GM04503 (cell line): Measurements from ENCODE around the gene CAPN9.

Experiments
- DNase-seq: peaks from one replicate; pipeline ENCODE4 v3.0.0-alpha.2; 2012; ENCODE audit warnings: low read depth

Gene CAPN9

DNA sequence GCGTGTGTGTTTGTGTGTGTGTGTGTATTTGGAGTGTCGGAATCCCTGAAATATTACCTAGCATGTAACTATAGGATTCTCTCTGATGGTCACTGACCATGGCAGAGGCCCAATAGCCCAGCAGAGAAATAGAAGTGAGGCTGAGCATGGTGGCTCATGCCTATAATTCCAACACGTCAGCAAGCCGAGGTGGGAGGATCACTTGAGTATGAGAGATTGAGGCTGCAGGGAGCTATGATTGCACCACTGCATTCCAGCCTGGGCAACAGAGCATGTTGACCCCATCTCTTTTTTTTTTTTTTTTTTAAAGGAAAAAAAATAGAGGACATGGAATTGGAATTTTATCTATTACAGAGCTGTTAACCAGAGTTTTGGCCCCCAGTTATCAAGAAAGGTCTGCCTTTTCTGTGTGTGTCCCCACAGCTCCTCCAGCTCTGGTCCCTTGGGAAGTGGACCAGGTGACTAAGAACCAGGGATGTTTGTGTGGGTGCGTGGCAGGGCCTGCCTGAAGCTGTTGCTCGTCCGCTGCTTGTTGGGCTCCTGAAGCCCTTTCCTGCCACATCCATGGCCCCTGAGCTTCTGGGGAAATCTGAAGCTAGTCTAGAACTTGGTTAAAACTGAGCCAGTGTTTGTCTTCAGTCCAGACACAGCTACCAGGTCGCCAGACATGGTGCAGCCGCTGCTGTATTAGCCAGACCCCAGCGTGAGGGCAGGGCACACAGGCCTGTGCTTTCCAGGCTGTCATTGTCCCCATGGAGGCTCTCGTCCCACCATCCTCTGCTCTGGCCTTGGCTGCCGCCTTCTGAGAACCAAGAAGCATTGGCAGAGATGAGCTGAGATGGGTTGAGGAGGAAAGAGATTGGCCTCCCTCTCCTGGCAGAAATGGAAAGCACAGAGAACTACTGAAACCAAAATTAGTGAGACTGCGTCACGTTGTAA is 25.5 kb downstream of the CAPN9 start:
- DNase-seq, result no peak

DNA sequence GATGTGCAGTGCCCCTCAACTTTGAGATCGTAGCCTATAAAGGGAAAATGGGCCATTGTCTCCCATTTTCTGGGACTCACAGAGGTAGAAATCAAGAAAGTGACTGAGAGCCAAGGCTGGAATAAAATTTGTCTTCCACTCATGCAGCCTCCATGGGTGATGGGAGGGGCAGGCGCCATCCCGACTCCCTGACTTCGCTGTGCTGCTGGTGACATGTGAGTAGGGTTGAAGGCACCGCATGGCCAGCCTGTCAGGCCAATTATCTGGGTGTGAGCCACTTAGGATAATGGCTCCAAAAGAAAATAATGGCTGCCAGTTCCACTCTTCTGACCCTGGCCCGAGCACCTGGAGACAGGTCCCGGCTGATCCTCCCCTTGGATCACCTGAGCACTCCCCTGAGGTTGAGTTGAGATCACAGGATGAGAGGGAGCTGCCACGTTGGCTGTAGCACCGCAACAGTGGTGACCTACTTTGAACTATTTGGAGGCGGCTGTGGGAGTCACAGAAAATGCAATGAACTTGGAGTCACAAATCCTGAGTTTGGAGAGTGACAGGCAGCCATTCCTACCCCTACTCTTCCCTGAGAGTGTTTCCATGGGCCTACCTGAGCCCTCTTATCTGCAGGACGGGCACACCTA is 26.3 kb downstream of the CAPN9 start:
- no peak for DNase-seq

DNA sequence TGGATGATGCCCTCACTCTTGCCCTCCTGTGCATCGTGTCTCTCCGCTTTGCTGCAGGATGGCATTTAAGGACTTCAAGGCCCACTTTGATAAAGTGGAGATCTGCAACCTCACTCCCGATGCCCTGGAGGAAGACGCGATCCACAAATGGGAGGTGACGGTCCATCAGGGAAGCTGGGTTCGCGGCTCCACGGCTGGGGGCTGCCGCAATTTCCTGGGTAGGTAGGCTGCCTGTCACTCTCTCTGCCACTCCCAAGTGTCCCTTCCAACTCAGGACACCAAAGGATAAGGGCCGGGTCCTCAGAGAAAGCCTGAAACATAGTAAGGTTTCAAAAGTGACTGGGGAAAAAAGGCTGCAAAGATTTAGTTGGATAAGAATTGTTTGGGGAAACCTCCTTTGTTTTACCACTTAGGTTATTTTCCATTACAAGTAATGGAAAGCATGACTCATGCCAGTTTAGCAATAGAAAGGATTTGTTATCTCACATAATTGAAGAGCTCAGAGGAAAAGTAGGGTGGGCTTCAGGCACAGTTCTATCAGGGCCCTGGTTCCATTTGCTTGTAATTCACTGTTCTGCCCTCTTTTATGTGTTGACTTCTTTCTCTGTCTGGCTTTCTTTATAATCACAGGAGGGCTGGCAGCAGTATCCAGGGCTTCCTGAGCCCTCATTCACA is 31.9 kb downstream of the CAPN9 start:
- DNase-seq, result no peak

GRCh38 chr1:230781131-230781530 is 33.9 kb downstream of the CAPN9 start:
- DNase-seq, result no peak

DNA sequence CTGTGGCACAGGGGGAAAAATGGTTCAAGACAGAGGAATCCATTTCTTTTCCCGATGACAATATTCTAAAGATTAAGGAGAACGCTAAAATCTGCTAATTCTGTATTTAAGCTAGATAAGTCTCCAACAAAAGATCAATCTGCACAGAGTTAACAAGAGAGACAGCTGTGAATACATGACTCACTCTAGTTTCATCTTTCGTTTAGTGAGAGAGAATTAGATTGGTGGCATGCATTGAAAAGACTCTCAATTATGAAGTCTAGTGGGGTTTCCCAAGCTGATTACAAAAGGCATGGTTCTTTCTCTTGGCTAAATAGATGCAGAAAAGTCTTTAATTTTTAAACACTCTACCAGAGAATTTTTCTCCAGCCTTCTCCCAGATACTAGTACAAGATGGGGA is 34.4 kb downstream of the CAPN9 start:
- no peak for DNase-seq

DNA sequence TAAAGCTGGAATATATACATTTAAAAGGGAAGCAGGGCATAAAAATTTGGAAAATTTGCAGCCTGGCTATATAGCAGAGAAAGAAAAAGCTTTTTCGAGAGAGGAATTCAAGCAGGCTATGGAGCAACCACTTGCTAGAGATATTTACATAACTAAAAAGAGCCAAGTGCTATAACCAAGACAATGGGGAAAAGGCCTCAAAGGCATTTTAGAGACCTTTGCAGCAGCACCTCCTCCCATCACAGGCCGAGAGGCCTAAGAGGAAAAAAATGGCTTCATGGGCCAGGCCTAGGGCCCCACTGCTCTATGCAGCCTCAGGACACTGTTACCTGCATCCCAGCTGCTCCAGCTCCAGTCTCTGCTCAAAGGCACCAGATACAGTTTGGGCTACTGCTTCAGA is 37.0 kb downstream of the CAPN9 start:
- no peak for DNase-seq

DNA sequence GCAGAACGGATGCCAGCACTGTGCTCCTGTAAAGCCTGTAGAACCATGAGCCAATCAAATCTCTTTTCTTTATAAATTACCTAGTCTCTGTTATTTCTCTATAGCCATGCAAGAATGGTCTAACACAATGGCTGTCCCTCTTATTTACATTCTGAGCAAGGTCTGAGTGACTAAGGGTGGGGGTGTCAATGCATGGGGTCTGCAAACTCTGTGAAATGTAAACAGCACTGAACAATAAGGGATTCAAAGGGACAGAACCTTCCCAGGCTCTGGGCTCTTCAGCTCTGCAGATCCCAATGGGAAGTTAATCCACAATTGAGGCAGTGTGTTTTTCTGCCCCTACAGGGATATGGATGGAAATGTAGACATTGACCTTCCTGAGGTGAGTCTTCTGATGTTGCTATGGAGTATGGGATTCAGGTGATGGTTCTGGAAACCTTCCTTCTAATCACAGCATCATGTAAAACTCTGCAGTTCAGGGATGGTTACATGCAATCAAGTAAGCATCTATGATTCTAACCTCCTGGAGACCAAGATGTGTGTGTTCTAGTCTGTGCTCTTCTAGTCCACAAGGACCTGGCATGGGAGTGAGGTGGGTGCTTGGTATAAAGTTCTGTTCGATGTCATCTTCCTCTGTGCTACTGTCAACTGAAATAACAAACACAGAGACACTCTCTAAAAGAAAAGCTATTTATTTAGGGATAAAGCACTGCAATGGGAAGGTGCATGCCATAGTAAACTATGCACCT is 38.6 kb downstream of the CAPN9 start:
- no peak for DNase-seq

DNA sequence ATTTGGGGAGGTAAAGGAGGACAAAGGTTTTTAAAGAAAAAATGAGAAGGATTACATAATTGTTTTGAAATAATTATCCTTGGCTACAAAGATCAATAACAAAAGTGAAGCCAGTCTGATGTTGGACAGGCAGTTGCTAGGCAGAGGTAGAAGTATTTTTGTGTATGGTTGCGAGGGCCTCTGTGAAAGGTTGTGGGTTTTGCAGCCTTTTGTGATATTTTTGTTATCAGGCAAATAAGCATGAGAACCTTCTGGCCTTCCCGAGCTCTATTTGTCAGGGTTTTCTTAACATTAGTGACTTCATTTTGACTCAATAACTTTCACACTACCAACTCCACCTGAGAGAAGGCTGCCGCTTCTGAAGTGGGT is 39.2 kb downstream of the CAPN9 start:
- no peak for DNase-seq

DNA sequence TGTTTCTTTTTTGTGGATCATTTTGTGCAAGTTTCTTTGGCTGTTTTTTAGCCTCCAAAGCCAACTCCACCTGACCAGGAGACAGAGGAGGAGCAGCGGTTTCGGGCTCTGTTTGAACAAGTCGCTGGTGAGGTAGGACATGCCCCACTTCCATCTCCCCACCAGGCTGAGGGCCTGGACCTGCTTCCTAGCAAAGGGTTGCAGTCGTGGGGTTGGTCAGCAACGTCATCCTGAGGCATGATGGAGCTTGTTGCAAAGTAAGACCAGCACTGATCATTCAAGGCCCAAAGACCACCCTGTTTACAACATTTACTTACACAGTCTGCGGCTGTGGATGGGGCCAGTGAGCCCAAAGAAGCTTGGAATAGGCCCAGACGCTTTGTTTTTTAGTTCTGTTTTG is 40.3 kb downstream of the CAPN9 start:
- no peak for DNase-seq

- DNase-seq, result no peak
Measured at GRCh38 chr1:230788561-230789275, 41.5 kb downstream of the CAPN9 start.

- DNase-seq, result no peak
Measured at GRCh38 chr1:230790026-230790425, 42.8 kb downstream of the CAPN9 start.

GRCh38 chr1:230791986-230792564 is 44.9 kb downstream of the CAPN9 start:
- no peak for DNase-seq

GRCh38 chr1:230792691-230793462 is 45.7 kb downstream of the CAPN9 start:
- no peak for DNase-seq

- DNase-seq, result no peak
Measured at GRCh38 chr1:230793463-230793745, 46.2 kb downstream of the CAPN9 start.

DNA sequence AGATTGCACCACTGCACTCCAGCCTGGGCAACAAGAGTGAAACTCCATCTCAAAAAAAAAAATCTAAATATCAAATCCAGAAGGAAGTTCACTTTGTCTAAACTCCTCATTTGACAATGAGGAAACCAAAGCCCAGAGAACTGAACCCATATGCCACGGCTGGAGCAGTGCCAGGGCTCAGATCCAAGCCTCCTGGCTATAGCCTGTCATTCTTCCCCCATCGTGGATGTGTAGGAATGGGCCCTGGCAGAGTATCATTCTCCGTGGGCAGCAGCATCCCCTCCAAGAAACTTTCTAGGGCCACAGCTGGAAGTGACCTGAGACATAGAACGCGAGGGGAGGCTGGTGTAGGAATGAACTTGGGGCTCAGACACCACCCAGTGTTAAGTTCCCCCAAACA is 47.2 kb downstream of the CAPN9 start:
- DNase-seq, result no peak

- no peak for DNase-seq
Measured at GRCh38 chr1:230794871-230795605, 47.9 kb downstream of the CAPN9 start.

- DNase-seq, result no peak
Measured at GRCh38 chr1:230796626-230797025, 49.4 kb downstream of the CAPN9 start.

- DNase-seq, result no peak
Measured at GRCh38 chr1:230797376-230797920, 50.3 kb downstream of the CAPN9 start.

DNA sequence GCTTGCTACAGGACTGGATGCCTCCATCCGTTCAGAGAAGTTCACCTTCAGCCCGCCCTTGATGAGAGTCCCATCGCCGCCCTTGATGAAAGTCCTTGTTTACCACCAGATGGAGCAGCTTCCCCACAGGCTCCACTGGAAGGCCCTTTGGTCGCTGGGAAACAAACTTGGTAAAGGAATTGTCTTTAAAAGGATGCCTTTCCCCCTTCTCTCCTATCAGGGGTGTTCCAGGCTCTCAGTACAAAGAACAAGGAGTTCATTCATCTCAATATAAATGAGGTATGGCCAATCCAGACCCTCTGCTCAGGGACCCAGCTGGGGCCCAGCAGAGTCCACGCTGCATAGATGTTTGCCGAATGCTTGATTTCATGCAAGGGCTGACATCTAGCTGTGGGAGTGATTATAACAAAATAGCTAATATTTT is 50.8 kb downstream of the CAPN9 start:
- DNase-seq, result peak; percentile 26

- DNase-seq, result no peak
Measured at GRCh38 chr1:230798491-230798890, 51.3 kb downstream of the CAPN9 start.
